Psoas muscle (tissue), 8 donors: ENCODE results near the gene GAREM2. TPM values are rescaled to one million over a fixed set of nuclear protein-coding genes. Genes with fewer than 3 reads are reported as not detected.

Experiments used
- ATAC-seq, 4 donors: fragments of 200-7000 bp; cut with Tn5 transposase; one replicate each; pipeline ENCODE4 v1.9.1; 2020; ENCODE audit warnings: moderate library complexity in 3 of 4, mild to moderate bottlenecking in 2 of 4
- DNase-seq, 2 donors: peaks; one replicate each; pipeline ENCODE4 v3.0.0-alpha.2; 2020
- H3K27ac ChIP-seq: fragments of 200-600 bp; one replicate; pipeline ENCODE4 v1.8.0; 2022
- H3K27me3 ChIP-seq, 3 donors: fragments of 200-600 bp in 1 of 3; one replicate each; pipeline versions ENCODE4 v1.6.1 to v1.8.0; 2013 to 2022; ENCODE audit warnings: low read length in 2 of 3, mild to moderate bottlenecking in 2 of 3, moderate library complexity in 1 of 3; ENCODE audit not compliant: insufficient read depth in 3 of 3
- H3K36me3 ChIP-seq, 2 donors: fragments of 200-600 bp in 1 of 2; one replicate each; pipeline versions ENCODE4 v1.6.1 to v1.8.0; 2013 to 2022; ENCODE audit warnings: low read depth in 1 of 2, mild to moderate bottlenecking in 1 of 2, moderate library complexity in 1 of 2; ENCODE audit not compliant: insufficient read depth in 1 of 2
- H3K4me1 ChIP-seq: fragments of 200-600 bp; one replicate; pipeline ENCODE4 v1.8.0; 2022
- H3K4me3 ChIP-seq: fragments of 200-600 bp; one replicate; pipeline ENCODE4 v1.8.0; 2022; ENCODE audit warnings: mild to moderate bottlenecking
- H3K9me3 ChIP-seq: fragments of 200-600 bp; one replicate; pipeline ENCODE4 v1.8.0; 2022
- CTCF ChIP-seq: fragments of 200-600 bp; IDR thresholded peaks from one replicate; pipeline ENCODE4 v1.8.0; 2022; ENCODE audit warnings: antibody characterized with exemption
- WGBS, 3 donors: extraction: QIAGEN DNeasy Blood & Tissue Kit; methylation state at CpG; one replicate each; pipeline versions ENCODE4 v1.1.6 to v1.1.7; 2013; 5-methylcytosine and 5-hydroxymethylcytosine counted together
- intact Hi-C, 2 donors: fragments of 100-400 bp; cut with DNase I; formaldehyde crosslinking; loops; one replicate each; pipeline versions ENCODE4 v1.11.0 to v1.14.2; 2022
- polyA plus RNA-seq, 3 donors: library from polyadenylated mRNA; stranded (reverse); fragments of 200-250 nt; gene quantifications; one replicate each; pipeline ENCODE4 v1.2.3, GENCODE V29; 2013
- total RNA-seq, 4 donors: library from RNA; stranded (reverse); fragmentation: NEBNext Ultra II Directional in 2 of 4; extraction: Animal tissue kit (Norgen Biotek cat#: 25700) in 2 of 4; gene quantifications; one replicate each; pipeline versions ENCODE4 v1.2.1 to v1.2.4, GENCODE V29; 2021 to 2023
- donor health status: healthy with polysubstance abuse.
- donor health status: DM: no; HTN: no; CAD: no; lungs with moderate emphysema.
- donor health status: Bipolar disorder and iron deficiency.
- donor health status: healthy.
- donor health status: DM: yes; HTN: yes; CAD: no.
- donor health status: DM: no; HTN: no; CAD: no.
- donor health status: DM: no; HTN: no; CAD: no.
- donor health status: DM: yes; HTN: yes; CAD: no.

GAREM2 gene
- total and polyA plus RNA-seq, 7 donors = 0.39 to 5.5 (median 1.4) TPM

DNA sequence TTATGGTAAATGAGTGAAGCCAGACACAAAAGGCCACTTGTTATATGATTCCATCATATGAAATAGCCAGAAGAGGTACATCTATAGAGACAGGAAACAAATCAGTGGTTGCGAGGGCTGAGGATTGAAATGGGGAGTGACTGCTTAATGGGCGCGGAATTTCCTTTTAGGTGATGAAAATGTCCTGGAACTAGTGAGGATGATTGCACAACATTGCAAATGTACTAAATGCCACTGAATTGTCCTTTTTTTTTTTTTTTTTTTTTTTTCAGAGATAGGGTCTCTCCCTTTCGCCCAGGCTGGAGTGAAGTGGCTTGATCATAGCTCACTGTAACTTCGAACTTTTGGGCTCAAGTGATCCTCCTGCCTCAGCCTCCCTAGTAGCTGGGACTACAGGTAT lies 15.3 kb upstream of the GAREM2 start:
- no peak for ATAC-seq
- intact Hi-C loops = no loop called here
- no peak overlapping the region for H3K4me3 ChIP-seq
- H3K27me3 ChIP-seq = no peaks in the 10 kb centered on the region
- H3K4me1 ChIP-seq = no peaks in the 10 kb centered on the region
- TF ChIP-seq CTCF = no peak
- H3K9me3 ChIP-seq = peaks cover 8% of the 10 kb centered on the region
- 88 to 99% (median 98%) methylated on average over 5 of the region's 5 CpGs for WGBS, 3 donors
- H3K36me3 ChIP-seq = no peaks in the 10 kb centered on the region
- DNase-seq = no peak
- H3K27ac ChIP-seq = no peak overlapping the region

DNA sequence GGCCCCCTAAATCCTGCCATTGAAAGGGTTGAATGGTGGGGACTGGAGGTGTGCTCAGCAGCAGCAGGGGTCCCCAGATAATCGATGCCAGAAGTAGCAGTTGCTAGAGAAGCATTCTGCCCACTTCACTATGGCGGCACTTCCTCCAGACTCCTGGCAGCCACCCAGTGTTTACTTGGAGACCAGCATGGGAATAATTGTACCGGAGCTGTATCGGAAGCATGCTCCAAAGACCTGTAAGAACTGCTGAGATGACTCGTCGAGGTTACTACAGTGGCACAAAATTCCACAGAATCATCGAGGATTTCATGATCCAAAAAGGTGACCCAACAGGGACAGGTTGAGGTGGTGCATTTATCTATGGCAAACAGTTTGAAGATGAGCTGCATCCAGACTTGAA lies 11.0 kb upstream of the GAREM2 start:
- no peak for TF ChIP-seq CTCF
- Histone ChIP-seq H3K27ac (no peak overlapping the region), H3K36me3 (no peaks in the 10 kb centered on the region), H3K4me3 (no peak overlapping the region), H3K9me3 (no peaks in the 10 kb centered on the region), H3K4me1 (peaks cover 4% of the 10 kb centered on the region), H3K27me3 (no peaks in the 10 kb centered on the region)
- ATAC-seq = no peak
- no peak for DNase-seq
- WGBS, 3 donors = 86 to 91% (median 90%) methylated on average over 7 of the region's 7 CpGs
- intact Hi-C loops = no loop called here

GRCh38 chr2:26162963-26163362 lies 9.9 kb upstream of the GAREM2 start:
- ATAC-seq = no peak
- H3K27me3 ChIP-seq = no peaks in the 10 kb centered on the region
- intact Hi-C loops = no loop called here
- WGBS, 3 donors = 86 to 91% (median 90%) methylated on average over 10 of the region's 10 CpGs
- TF ChIP-seq CTCF = no peak
- H3K4me1 ChIP-seq = peaks cover 4% of the 10 kb centered on the region
- H3K36me3 ChIP-seq = no peaks in the 10 kb centered on the region
- no peak overlapping the region for H3K4me3 ChIP-seq
- H3K27ac ChIP-seq = no peak overlapping the region
- no peak for DNase-seq
- H3K9me3 ChIP-seq = no peaks in the 10 kb centered on the region

GRCh38 chr2:26164231-26164630 lies 8.7 kb upstream of the GAREM2 start:
- no peak for TF ChIP-seq CTCF
- Histone ChIP-seq H3K27ac (peak overlapping the region; percentile 56), H3K4me3 (no peak overlapping the region), H3K9me3 (no peaks in the 10 kb centered on the region), H3K27me3 (no peaks in the 10 kb centered on the region), H3K36me3 (no peaks in the 10 kb centered on the region), H3K4me1 (peaks cover 4% of the 10 kb centered on the region)
- intact Hi-C loops = no loop called here
- DNase-seq (no peak), ATAC-seq (peak; percentile 78 to 94 (median 91))
- WGBS, 3 donors = 10 to 22% (median 16%) methylated on average over 1 of the region's 1 CpG

- 58 to 82% (median 65%) methylated on average over 8 of the region's 8 CpGs for WGBS, 3 donors
- H3K9me3 ChIP-seq = no peaks in the 10 kb centered on the region
- H3K27me3 ChIP-seq = no peaks in the 10 kb centered on the region
- no peaks in the 10 kb centered on the region for H3K36me3 ChIP-seq
- intact Hi-C loops = no loop called here
- ATAC-seq (peak in 2 of 4 donors; percentile 31 to 34), DNase-seq (no peak)
- H3K4me3 ChIP-seq = no peak overlapping the region
- H3K27ac ChIP-seq = peak overlapping the region; percentile 56
- TF ChIP-seq CTCF = no peak
- H3K4me1 ChIP-seq = peaks cover 4% of the 10 kb centered on the region
These were observed 8.2 kb upstream of the GAREM2 start for GRCh38 chr2:26164641-26165211.
